ENCODE results near the gene HEPHL1.
"Not testable (repeated sequence)": the region's sequence is repeated elsewhere in the genome, so short reads cannot be mapped to it uniquely, and the experiment has no call there.

HEPHL1 gene, protein sequence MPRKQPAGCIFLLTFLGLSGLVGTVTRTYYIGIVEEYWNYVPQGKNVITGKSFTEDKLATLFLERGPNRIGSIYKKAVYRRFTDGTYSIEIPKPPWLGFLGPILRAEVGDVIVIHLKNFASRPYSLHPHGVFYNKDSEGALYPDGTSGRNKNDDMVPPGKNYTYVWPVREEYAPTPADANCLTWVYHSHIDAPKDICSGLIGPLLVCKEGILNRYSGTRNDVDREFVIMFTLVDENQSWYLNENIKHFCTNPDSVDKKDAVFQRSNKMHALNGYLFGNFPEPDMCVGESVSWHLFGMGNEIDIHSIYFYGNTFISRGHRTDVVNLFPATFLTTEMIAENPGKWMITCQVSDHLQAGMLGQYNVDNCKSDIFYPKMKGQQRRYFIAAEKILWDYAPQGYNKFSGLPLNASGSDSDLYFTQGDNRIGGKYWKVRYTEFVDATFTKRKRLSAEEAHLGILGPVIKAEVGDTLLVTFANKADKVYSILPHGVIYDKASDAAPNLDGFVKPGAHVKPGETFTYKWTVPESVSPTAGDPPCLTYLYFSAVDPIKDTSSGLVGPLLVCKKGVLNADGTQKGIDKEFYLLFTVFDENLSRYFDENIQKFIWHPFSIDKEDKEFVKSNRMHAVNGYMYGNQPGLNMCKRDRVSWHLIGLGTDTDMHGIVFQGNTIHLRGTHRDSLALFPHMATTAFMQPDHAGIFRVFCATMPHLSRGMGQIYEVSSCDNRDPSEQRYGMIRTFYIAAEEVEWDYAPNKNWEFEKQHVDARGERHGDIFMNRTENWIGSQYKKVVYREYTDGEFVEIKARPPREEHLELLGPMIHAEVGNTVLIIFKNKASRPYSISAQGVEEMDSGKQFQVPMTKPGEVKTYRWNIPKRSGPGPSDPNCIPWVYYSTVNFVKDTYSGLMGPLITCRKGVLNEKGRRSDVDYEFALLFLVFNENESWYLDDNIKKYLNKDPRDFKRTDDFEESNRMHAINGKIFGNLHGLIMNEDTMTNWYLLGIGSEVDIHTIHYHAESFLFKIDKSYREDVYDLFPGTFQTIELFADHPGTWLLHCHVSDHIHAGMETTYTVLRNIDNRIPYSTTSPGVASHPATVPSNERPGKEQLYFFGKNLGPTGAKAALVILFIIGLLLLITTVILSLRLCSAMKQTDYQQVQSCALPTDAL

DNA sequence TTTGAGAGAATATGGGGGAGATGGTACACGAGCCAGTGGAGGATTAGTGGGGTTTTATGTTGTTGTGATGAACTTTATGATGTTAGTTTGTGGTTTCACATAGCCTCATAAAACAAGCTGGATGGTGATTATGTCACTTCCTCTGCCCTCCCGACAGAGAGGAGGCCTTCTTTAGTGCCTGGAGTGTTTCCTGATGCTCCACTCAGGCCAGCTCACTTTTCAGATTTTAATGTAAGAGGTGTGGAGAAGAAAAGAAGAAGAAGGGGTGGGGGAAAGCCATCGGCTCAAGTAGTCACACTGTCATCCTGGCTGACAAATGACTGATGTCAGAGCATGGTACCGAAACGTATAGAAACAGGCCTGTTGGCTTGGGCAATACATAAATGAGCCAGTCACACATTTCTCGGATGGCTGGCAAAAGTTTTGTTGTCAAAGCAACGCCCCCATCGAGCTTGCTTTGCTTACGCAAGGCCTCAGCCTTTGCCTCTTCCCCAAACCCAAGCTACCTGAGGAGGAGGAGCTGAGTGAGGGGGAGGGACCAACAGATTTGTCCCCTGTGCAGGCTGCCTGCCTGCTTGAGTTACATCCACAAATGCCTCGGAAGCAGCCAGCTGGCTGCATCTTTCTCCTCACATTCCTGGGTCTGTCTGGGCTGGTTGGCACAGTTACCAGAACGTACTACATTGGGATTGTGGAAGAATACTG, at the start of gene HEPHL1:
Gene HEPHL1 (plus strand): TSS at position 578 of the 705 bp plus-strand sequence. CDS start 15 bp downstream, at position 593.
- no peak for DNase-seq

DNA sequence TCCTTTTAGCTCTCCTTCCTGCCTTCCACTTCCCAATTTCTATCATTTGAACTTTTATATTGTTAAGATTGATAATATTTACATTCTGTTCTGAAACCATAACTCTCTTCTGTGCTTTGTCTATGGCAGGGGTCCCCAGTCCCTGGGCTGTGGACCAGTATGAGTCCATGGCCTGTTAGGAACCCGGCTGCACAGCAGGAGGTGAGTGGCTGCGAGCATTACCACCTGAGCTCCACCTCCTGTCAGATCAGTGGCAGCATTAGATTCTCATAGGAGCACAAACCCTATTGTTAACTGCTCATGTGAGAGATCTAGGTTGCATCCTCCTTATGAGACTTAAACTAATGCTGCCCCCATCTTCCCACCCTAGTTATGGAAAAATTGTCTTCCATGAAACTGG, 48.4 kb upstream of the HEPHL1 start:
- peak; percentile 36 for DNase-seq

DNA sequence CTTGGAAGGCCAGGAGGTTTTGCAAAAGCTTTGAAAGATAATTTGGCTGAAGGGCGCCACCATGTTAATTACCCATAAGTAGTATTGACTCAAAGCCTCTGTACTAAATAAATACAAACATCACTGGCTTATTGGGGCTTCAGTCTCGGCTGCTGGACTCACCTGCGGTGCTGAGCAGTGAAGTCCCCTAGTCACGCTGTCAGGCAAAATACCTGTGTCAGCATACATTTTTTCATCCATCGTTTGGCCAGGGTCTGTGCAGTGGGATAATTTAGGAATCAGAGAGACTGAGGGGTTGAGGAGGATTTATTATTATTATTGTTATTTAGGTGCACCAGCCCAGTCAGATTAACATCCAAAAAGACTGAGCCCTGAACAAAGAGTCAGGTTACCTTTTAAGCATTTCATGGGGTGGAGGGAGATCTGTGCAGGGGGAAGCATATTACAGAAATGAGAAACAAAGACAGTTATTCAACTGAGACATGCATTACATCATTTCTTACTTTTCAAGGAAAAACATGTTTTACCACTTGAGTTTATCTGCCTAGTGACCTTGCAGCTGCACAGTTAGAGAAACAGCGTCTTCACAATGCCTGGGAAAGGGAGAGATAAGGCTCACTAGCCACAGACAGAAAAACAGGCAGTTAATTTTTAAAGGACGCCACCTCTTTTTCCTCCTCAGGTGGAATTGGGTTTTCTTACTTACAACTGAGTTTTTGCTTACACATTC, 47.7 kb upstream of the HEPHL1 start:
- peak; percentile 53 for DNase-seq

DNA sequence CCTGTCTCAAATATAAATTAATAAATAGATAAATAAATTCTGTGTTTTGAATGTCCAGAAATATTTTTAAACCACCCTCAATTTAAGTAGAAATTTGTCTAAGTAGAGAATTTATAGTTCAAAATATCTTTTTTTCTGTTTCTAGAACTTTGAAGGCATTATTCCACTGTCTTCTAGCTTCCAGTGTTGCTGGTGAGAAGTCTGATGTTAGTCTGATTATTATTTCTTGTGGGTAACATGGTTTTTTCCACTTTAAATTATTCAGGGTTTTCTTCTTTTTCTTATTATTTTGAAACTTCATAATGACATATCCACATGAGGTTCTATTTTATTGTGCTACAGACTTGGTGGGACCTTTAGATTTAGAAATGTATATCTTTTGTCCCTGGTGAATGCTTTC, 46.4 kb upstream of the HEPHL1 start:
- DNase-seq: no peak

DNA sequence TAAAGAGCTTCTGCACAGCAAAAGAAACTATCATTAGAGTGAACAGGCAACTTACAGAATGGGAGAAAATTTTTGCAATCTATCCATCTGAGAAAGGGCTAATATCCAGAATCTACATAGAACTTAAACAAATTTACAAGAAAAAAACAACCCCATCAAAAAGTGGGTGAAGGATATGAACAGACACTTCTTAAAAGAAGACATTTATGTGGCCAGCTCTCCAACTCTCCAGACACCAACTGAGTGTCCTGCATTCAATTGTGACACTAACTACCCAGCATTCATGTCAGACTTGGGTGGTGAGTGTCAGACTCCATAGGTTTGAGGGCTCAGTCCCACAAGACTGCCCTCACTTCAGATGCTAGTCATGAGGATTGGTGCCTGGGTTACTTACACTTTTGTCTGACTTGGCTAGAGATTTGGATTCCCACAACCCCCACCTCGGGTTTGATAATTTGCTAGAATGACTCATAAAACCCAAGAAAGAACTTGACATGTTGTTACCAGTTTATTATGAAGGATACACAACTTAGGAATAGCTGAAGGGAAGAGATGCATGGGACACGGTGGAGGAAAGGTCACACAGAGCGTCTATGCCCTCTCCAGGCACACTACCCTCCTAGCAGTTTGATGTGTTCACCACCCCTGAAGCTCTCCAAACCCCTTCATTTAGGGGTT, 44.4 kb upstream of the HEPHL1 start:
- not testable (repeated sequence) for DNase-seq

DNA sequence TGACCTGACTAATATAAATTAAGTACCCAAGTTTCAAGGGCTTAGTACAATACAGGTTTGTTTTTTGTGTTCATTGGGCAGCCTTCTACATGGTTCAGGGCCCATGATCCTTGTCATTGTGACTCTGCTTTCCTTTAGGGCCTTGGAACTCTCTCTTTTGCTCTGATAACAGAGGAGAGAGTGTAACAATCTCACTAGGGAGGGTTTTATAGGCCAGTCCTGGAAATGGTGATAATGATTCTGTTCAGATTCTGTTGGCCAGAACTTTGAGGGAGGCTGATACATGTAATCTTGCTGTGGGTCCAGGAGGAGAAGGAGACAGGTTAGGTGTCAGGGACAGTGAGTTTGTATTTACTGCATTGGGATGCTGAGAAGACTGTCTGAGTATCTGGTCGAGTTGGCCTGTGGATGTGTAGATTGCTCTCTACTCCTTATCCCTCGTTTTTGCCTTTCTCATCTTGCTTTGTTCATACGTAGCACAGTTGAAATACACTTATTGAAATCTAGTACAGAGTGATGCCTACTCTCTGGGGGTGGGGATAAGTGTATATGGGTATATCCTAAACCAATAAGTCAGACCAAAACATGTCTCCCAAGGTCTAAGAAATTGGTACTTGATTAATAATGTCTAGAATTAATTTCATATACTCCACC, 37.5 kb upstream of the HEPHL1 start:
- DNase-seq: no peak

DNA sequence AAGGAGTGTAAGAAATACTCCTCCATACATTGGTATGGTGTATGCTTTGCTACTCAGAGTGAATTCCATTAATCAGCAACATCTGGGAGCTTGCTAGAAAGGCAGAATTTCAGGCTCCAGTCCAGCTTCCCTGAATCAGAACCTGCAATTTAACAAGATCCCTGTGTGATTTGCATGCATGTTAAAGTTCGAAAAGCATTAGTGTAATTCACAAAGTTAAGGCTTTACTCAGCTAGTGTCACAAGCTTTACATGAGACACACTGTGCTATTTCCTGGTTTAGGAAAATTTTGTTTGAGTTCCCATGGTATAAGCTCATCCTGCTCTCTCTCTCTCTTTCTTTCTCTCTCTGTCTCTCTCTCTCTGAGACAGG, 37.0 kb upstream of the HEPHL1 start:
- no peak for DNase-seq

DNA sequence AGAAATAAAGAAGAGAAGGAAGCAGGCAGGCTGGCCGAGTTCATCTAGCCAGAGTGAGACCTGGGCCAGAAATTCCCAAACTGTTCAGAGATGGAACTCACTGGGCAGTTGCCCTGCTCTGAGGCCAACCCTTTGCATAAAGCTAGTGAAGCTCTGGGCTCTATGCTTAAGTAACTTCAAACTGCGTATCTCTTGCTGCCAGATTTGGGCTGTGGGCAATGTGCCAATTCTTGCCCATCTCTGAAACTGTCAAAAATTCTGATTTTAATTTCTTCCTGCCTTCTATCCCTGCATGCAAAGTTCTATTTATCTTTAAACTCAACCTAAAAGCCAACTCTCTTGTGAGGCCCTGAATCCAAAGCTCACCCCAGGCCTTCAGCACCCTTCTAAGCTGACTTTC, 36.2 kb upstream of the HEPHL1 start:
- no peak for DNase-seq

DNA sequence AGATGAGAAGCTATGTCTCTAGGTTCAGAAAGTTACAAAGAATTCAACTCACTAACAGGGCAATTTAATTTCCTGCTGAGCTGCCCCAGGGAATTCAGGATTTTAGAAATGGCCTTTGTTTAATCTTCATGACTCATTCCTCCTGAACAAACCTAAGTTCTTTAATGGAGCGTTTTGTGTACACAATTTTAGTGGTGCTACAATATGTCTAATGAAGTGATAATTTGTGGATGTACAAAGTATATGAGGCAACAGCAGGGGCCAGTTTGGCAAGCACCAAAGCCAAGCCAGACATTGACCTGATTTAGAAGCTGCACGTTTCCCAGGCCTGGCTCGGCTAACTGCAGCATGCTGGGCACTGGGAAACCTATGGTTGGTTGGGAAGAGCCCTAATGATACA, 34.4 kb upstream of the HEPHL1 start:
- DNase-seq: peak; percentile 83

DNA sequence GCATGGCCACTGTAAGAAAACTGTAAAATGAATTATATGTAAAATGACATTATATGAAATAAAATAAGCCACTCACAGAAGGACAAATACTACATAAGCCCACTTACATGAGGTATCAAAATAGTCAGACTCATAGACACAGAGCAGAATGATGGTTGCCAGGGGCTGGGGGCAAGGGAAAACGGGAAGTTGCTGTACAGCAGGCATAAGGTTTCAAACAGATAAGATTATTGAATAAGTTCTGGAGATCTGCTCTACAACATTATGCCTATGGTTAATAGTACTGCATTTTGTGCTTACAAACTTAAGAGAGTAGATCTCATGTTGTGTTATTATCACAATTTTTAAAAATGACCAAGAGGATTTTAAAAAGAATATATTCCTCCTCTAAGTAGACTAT, 32.7 kb upstream of the HEPHL1 start:
- DNase-seq: no peak

DNA sequence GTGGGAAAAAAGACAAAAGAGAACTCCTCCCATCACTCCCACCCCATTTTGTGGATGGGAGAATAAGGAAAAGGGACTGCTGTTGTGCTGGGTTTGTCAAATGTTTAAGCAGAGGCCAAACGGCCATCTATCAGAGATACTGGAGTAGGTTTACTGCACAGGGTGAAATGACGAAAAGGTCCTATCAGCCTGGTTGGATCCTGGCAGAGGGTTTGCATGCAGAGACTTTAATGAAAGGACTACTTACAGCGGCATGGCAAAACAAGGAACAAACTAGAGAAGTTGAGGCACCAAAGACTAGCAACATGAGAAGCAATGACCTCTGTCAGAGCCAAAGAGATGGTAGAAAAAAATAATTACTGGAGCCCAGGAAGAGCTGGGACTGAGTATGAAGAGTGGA, 32.2 kb upstream of the HEPHL1 start:
- DNase-seq: no peak

DNA sequence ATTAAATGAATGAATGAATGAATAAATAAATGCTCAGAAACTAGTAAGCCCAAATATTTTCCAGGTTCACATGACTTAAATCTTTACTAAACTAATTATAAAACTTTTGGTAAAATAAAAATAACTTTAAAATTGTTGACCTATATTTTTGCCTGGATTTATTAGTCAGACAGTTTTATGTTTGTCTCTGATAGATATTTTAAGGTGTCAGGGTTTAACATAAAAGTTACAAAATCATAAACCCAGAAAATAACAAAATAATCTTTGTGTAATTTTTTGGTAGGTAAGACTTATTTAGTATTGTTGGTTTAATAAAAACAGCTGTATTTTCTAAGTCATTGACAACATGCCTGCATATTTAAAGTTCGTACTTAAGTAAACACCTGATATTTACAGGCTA, 27.4 kb upstream of the HEPHL1 start:
- no peak for DNase-seq

DNA sequence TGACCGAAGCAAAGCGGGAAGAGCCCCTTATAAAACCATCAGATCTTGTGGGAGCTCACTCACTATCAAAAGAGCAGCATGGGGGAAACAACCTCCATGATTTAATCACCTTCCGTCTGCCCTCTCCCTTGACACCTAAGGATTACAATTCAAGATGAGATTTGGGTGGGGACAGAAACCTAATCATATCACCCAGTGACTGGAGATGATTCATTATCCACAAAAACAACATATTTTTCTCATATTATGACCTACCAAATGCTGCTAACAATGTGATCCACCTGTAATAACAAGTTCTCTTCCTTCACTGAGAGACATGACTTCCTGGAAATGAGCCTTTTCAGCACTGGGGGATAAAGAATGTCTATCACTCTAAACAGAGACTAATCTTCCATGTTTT, 23.4 kb upstream of the HEPHL1 start:
- DNase-seq: no peak

DNA sequence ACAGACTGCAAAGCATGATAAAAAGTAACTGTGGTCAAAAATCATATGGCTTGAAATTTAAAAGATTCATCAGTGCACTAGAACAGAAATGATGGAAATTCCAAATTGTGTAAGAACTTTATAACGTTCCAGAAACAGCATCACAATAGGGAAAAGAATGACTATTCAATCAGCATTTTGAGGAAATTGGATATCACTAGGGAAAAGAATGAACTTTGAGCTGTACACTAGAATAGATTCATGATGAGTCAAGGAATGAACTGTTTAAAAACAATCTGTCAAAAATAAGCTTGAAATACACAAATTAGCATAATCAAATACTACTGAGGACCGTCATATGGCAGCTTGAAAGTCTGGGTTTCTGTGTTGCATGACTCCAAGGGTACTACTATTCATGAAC, 20.5 kb upstream of the HEPHL1 start:
- DNase-seq: no peak

DNA sequence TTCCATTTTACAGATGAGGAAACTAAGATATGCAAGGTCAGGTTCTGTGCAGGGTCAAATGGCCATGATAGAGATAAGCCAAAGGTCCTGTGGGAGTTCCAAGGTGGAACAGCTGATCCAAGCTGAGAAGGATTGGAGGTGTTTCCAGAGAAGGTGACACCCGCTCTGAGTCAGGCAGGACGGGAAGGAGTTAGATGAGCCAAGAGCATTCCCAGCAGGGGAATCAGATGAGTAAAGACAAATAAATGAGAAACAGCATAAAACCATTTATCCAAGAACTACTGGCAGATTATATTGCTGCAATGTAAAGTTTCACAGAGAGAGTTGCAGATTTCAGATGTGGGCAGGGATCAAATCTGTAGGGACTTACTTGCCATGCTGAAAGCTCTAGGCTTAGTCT, 18.9 kb upstream of the HEPHL1 start:
- DNase-seq: no peak

DNA sequence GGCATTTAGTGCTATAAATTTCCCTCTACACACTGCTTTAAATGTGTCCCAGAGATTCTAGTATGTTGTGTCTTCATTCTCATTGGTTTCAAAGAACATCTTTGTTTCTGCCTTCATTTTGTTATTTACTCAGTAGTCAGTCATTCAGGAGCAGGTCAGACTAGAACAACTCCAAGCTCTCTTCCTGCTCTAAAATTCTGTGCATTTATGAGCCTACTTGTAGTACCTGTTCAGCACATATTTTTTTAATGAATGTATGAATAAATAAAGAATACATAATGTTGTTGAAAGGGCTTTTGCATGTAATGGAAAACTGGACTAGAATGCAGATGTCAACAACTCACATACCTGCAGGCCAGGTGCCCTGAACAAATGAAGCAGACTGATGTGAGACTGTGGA, 13.7 kb upstream of the HEPHL1 start:
- no peak for DNase-seq

DNA sequence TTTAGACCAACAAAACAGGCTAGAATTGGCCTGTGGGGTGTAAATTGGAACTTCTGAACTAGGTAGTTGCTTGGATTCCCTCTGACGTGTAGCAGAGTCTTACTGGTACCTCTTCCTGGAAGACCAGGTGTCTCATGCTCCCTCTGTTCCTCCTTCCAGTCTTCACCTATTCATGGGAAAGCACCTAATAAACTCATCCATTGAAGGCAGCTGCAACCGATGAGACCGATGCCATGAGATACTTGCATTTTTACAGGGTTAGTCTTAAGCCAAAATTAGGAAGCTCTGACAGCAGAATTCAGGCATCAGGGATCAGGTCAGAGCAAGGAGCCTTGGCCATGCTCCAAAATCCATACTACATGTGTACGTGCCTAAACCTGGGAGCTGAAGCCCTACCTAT, 13.2 kb upstream of the HEPHL1 start:
- DNase-seq: no peak

DNA sequence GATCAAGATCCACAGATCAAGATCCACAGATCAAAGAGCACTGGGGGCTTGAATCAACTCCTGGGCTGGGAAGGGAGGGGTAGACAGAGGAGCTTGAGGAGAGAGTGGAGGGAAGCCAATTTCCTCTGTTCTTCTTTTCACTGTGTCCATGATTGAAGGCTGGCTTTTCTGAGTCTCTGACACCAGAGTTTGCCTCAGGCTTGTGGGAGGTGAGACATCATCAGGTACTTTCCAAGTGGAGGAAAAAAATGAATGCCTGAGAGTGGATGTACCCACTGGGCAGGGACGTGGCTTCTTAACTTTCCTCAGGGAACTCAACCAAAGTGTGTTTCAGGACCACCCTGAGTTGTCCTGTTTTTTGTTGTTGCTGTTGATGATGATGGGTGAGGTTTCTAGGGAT, 11.0 kb upstream of the HEPHL1 start:
- no peak for DNase-seq

DNA sequence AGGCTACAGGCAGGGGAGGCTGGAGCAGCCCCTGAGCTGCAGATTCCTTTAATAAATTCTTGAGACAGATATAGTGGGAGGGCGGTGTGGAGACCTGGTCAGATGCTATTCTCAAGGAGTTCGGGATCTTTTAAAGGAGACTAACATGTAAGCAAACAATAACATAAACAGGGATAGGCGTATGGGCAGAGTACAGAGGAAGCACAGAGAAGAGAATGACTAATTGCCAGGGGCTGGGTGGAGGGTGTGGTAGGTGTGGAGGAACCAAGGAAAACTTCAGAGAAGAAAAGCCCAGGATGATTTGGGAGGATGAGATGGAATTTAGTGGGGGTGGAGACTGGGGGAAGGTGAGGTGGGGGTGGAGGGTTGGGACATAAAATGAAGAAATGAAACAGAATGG, 9.7 kb upstream of the HEPHL1 start:
- no peak for DNase-seq

DNA sequence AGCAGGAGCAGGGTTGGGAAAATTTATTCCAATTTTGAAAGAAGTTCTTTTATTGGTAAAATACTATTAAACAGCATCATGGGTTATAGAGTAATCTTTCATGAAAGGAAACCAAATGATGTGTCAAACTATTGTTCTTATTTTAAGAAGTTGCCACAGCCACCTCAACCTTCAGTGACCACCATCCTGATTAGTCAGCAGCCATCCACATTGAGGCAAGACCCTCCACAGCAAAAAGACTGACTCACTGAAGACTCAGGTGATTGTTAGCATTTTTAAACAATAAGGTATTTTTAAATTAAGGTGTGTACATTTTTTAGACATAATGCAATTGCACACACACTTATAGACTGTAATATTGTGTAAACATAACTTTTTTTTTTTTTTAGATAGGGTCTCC, 3.7 kb upstream of the HEPHL1 start:
- no peak for DNase-seq

DNA sequence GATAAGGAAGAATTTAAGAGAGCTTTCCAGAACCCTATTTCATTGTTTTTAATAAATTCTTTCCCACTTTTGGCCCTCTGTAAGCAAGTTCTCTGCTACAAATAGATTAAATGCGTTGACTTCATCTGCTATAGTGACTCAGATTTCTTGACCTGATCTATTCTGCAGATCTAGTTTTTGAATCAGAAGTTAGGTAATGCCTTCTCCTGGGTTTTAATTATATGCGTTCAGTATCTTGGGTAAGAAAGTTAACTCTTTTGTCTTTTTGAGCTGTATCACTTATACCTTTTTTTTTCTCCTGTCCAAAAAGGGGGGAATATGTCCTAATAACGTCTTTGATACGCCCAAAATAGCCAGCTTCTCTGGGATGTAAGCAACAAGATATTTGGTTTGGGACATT, 2.4 kb upstream of the HEPHL1 start:
- no peak for DNase-seq
